Lower leg skin (tissue), 4 donors: ENCODE data around the gene FBH1. TPM values are rescaled to one million over a fixed set of nuclear protein-coding genes. Genes with fewer than 3 reads are reported as not detected.

Experiments used
- DNase-seq, 2 donors: peaks; one replicate each; pipeline ENCODE4 v3.0.0-alpha.2; 2019; ENCODE audit warnings: low spot score in 2 of 2
- H3K4me3 ChIP-seq: fragments of 200-600 bp; sonication (generic); 2 replicates; pipeline ENCODE4 v1.5.1; 2017; ENCODE audit warnings: mild to moderate bottlenecking, low read depth; ENCODE audit not compliant: poor library complexity, severe bottlenecking
- POLR2A ChIP-seq, 2 donors: fragments of 450-650 bp; IDR thresholded peaks; one replicate each; pipeline ENCODE4 v1.6.1; 2016 to 2017; ENCODE audit warnings: antibody characterized with exemption in 2 of 2, mild to moderate bottlenecking in 1 of 2, moderate library complexity in 1 of 2
- WGBS, 2 donors: methylation state at CpG; one replicate each; pipeline ENCODE4 v1.1.5; 2018; 5-methylcytosine and 5-hydroxymethylcytosine counted together
- intact Hi-C: fragments of 100-400 bp; cut with DNase I; formaldehyde crosslinking; loops from one replicate; pipeline ENCODE4 v1.15.0; 2023; ENCODE audit warnings: low total_unique reads
- total RNA-seq, 4 donors: library from RNA; depleted of rRNA; stranded (reverse); fragments of >200 nt; gene quantifications; one replicate each; pipeline ENCODE4 v1.1.0, GENCODE V29; 2016
- TF ChIP-seq, protein P1 (sequence below), 3 donors: fragments of 450-650 bp; IDR thresholded peaks; one replicate each; pipeline ENCODE4 v1.5.1; 2016; ENCODE audit warnings: antibody characterized with exemption in 3 of 3, mild to moderate bottlenecking in 3 of 3, moderate library complexity in 2 of 3

FBH1 gene
- total RNA-seq, 4 donors from 2014 or later, result 76.0 to 100 (median 92.2) TPM

DNA sequence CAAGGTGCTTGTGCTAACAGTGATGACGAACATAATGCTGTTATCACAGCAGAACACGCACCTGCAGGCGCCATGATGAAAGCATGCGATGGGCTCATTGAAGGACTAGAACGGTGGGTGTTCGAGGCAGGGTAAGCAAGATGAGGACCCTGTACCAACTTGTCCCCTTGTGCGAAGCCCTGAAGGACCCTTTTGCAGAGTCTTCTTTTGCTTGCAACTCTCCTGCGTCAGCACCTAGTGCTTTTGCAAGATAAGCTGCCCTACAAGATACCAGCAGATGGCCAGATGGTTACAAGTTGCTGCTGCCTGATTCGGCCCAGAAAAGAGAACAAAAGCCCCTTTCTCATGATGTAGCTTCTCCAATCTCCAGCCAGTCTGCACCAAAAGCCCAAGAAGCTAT, 91.5 kb downstream of the FBH1 start:
- H3K4me3 ChIP-seq, result no peak overlapping the region
- WGBS, 2 donors, result 85 to 96% methylated on average over 9 of the region's 9 CpGs
- intact Hi-C loops, result no loop called here
- DNase-seq, result peak; percentile 5 to 81
- no peak for TF ChIP-seq POLR2A (IDR thresholded peaks at IDR 0.05)
- TF ChIP-seq, protein P1, sequence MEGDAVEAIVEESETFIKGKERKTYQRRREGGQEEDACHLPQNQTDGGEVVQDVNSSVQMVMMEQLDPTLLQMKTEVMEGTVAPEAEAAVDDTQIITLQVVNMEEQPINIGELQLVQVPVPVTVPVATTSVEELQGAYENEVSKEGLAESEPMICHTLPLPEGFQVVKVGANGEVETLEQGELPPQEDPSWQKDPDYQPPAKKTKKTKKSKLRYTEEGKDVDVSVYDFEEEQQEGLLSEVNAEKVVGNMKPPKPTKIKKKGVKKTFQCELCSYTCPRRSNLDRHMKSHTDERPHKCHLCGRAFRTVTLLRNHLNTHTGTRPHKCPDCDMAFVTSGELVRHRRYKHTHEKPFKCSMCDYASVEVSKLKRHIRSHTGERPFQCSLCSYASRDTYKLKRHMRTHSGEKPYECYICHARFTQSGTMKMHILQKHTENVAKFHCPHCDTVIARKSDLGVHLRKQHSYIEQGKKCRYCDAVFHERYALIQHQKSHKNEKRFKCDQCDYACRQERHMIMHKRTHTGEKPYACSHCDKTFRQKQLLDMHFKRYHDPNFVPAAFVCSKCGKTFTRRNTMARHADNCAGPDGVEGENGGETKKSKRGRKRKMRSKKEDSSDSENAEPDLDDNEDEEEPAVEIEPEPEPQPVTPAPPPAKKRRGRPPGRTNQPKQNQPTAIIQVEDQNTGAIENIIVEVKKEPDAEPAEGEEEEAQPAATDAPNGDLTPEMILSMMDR (IDR thresholded peaks at IDR 0.05), result no peak

DNA sequence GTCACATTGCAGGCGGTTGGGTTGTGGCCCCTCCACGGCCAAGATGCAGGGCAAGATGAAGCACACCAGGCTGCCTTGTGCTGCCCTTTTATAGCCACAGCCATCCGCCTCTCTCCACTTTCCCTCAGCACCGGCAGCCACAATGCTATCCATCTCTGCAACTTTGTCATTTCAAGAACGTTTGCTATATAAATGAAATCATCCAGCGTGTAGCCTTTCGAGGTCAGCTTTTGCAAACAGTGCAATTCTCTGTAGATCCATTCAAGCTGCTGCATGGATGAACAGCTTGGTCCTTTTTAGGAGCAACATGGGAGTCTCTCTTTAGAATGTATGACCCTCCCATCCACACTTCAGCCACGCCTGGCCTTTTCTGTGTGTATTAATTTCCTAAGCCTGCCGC, 93.7 kb downstream of the FBH1 start:
- TF ChIP-seq, protein P1 (IDR thresholded peaks at IDR 0.05), result no peak
- no peak for TF ChIP-seq POLR2A (IDR thresholded peaks at IDR 0.05)
- DNase-seq, result peak; percentile 9 to 46
- WGBS, 2 donors, result 84 to 87% methylated on average over 9 of the region's 9 CpGs
- intact Hi-C loops, result no loop called here
- no peak overlapping the region for H3K4me3 ChIP-seq

DNA sequence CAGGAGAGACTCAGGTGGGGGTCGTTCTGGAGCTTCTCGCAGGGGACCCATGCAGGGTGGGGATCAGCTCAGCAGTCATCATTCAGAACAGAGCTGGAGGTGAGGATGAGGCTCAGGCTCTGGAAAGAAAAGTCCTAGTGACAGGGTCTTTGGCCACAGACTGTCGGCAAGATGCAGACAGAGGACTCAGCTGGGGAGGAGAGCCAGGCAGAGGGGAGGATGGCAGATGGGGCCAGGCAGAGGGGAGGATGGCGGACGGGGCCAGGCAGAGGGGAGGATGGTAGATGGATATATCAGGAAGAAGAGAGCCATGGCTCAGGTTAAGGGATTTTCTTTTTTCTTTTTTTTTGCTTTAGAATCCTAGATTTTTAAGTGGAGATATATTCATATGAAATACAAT, 95.0 kb downstream of the FBH1 start:
- intact Hi-C loops, result no loop called here
- 84 to 89% methylated on average over 5 of the region's 5 CpGs for WGBS, 2 donors
- peak; percentile 11 to 54 for DNase-seq
- no peak for TF ChIP-seq POLR2A (IDR thresholded peaks at IDR 0.05)
- TF ChIP-seq, protein P1 (IDR thresholded peaks at IDR 0.05), result no peak
- no peak overlapping the region for H3K4me3 ChIP-seq

Other genes with a start within 250 kb of the FBH1 start
- 10 to 100 TPM in 3 of 4 donors, 1 to 10 TPM in 1; 9.9 to 28.5 (median 18.4) TPM for gene ASB13, start 223.6 kb upstream of the FBH1 start, total RNA-seq
- gene TASOR2, start 205.4 kb upstream of the FBH1 start, total RNA-seq, result 10 to 100 TPM; 27.0 to 50.5 (median 35.4) TPM
- gene GDI2, start 76.8 kb upstream of the FBH1 start, total RNA-seq, result 100 to 1,000 TPM; 219 to 281 (median 241) TPM
- 10 to 100 TPM in 3 of 4 donors, 1 to 10 TPM in 1; 9.0 to 23.3 (median 16.6) TPM for gene ANKRD16, start 350 bp upstream of the FBH1 start, total RNA-seq
- 10 to 100 TPM in 3 of 4 donors, 1 to 10 TPM in 1; 9.3 to 30.8 (median 24.8) TPM for gene IL15RA, start 87.3 kb downstream of the FBH1 start, total RNA-seq
- gene IL2RA, start 172.1 kb downstream of the FBH1 start, total RNA-seq, result 1 to 10 TPM in 1 of 4 donors, under 1 TPM in 1, not detected in 2; 0.10 to 1.3 TPM
- gene RBM17, start 198.8 kb downstream of the FBH1 start, total RNA-seq, result 10 to 100 TPM; 38.8 to 63.6 (median 40.4) TPM